GM19324 (cell line): ENCODE measurements around the gene FRRS1L.

ENCODE experiments used
- ATAC-seq: cut with Tn5 transposase; IDR thresholded peaks from one replicate; pipeline ENCODE4 v1.9.1; 2021; ENCODE audit warnings: mild to moderate bottlenecking, moderate library complexity; ENCODE audit not compliant: unreplicated experiment, low FRiP score

The FRRS1L gene

DNA sequence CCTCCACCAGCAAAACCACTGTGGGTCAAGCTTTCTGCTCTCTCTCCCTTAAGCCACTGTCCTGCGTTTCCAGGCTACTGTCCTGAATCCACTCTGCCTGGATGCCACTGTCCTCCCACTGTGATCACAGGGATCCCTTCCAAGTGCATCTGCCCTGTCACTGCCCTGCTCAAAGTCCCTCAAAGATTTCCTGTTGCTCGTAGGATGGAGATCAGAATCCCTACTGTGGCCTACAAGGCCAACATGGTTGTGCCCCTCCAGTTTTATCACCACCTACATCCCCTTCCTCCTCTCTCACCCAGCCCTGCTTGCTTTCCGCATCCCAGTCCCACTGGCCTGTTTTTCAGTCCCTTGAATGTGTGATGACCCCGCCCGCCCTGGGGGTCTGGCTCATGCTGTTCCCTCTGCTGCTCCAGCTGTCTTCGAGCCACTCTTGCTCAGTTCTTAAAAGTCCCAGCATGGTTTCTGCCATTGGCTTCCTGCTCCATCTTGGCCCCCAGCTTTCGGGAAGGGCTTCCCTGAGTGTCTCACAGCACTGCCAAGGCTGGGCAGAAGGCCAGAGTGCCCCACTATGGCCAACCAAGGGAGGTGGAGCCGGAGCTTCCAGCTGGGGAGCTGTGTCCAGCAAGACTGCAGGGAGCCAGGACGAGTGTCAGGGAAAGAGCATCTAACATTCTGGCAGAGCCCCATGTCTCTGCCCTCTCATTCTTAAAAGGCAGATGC is 12.9 kb upstream of the FRRS1L start:
- ATAC-seq, result no peak

DNA sequence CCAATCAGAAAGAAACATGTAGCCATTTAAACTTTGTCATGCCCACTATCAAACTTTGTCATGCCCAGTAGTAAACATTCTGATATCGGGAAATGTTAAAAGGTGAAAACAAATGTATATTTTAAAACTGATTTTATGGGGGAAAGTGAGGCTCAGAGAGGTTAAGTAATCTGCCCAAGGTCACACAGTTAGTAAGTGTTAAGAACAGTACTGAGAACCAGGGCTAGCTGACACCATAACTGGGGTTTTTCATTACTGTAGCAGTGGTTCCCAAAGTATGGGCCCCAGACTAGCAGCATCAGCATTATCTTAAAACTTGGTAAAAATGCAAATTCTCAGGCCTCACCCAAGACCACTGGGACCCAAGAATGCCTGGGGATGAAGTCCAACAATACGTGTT is 9.9 kb upstream of the FRRS1L start:
- no peak for ATAC-seq

DNA sequence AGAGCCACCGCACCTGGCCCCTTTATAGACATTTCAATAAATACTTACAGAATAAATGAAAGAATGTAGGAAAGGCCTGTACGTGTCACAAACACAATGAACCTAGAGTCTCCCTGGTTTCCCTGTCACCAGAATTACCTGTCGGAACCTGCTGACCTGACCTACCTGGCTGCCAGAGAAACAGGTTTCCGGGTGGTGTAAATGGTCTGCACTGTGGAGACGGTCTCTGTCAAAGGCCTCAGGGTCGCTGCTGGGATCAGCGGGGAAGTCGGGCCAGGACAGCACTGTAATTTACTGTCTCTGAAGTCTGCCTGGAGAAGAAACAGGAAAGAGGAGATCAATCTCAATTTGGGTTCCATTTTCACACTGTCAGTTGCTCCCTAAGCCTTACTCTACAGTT is 9.3 kb upstream of the FRRS1L start:
- ATAC-seq, result no peak

DNA sequence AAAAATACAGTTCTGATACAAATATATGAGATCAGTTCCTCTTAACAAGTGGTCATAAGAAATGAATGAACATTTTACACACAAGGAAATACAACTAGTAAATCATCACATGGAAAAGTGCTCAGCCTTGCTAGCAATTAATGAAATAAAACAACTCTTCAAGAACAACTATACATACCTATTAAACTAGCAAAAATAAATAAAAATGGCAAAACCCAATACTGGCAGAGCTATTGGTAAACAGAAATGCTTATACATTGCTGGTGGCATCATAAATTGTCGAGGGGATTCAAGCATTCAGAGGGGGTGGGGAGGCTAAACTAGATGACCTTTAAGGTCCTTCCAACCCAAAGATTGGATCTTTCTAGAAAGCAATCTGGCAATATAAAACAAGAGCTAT is 5.9 kb upstream of the FRRS1L start:
- no peak for ATAC-seq

DNA sequence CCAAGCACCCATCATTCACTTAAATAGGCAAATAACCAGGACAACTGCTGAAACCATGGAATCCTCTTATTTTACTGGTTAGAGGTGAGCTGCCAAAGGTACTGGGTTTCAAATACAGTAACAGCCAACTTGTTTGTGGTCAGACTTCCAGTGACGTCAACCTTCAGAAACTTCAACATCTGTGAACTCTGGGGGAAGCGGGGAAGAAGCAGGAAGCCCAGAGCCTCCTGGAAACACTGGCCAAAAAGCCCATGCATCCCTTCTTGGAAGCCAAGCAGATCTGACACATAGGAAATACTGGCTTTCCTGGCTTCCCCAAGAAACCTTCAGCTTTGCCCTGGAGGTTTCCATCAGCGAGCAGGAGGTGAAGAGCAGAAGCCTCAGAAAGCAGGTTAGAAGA is 4.9 kb upstream of the FRRS1L start:
- ATAC-seq, result no peak

DNA sequence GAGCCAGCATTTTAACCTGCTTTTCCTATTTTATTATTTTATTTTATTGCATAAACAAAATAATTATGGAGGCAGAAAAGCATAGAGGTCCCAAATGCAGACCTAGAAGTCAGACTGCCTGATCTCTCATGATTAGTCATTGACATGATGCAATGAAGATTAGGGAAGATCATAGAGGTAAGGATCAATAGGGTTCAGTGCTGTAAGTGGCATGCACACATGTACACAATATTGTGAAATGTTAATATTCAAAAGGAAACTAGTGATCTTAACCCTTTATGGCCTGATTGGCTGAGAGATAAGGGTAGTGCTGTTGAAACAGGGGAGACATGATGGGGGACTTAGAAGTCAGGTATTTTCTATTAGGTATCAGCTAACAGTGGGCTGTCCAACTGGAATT is 1.1 kb upstream of the FRRS1L start:
- ATAC-seq, result no peak

DNA sequence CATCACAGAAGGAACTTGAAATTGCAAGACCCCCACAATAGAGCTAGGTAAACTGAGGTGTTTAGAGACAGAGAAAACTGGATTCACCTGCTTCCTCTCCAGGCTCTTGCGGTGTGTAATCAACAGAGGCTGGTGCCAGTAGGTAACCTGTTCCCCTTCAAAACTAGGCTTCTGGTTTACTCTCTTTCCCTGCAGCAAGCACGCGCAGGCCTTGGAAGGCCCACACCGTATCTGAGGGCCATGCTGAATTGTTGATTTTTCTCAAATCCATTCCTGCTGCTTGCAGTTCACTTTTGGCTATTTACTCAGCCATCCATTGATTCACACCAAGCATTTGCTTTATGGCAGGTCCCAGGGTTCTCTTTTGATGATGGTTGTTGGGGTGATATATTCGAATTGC is 667 bp upstream of the FRRS1L start:
- ATAC-seq, result no peak

DNA sequence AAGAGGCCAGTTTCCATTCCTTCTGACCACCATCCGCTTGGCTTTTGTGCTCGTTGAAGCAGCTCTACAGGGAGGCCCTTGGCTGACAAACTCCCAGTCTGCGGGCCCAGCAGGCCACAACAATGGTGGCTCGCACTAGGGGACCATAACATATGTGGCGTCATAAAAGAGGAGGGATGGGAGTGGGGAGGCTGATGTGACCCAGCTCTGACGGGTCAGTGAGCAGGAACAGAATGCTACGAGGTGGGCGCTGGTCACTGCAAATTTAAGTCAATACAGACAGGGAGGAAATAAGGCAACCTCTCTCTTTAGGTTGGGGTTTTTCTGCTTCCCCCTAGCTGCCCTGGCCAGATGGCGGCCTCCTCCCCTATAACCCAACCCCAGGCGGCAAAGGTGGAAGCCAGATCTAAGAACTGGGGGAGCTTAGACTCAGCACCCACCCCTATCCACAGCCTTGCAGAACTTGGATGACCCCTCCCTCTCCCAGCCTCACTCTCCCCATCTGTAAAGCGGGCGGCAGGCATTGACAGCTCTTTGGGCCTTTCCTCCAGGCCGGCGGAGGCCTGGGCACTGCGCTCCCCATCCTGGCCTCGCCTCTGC is 778 bp downstream of the FRRS1L start:
- ATAC-seq, result no peak

DNA sequence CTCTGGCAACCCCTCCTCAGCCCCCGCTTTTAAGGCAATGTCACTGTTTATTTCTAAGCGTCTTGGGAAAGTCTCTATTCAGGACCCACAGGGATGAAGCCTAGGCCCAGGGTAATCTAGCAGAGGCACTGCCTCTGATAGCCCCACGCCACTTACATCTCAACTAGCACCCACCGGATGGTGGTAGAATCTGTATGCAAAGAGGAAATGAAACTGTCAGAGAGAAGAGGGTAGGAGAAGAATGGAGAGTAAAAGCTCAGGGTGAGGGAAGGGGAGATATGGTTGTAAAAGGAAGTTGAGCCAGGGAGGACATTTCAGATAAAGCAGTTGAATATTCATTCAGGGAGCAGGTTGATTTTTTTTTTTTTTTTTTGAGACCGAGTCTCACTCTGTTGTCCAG is 3.0 kb downstream of the FRRS1L start:
- peak; percentile 51 for ATAC-seq

DNA sequence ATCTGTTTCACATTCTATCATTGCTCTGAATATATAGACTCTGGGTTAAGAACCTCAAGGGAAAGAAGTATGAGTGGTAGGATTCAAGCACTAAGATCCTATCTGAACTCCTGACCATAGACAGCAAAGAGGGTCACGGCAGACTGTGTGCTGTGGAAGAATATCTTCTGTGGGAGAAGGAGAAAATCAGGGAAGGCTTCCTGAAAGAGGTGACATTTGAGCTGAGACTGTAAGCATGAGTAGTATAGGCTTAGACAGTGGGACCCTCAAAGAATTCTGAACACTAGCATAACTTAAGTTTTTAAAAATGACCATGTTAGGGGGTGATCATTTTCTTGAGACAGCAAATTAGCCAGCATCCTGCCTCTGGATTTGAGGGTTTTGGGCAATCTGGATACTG is 3.9 kb downstream of the FRRS1L start:
- no peak for ATAC-seq

DNA sequence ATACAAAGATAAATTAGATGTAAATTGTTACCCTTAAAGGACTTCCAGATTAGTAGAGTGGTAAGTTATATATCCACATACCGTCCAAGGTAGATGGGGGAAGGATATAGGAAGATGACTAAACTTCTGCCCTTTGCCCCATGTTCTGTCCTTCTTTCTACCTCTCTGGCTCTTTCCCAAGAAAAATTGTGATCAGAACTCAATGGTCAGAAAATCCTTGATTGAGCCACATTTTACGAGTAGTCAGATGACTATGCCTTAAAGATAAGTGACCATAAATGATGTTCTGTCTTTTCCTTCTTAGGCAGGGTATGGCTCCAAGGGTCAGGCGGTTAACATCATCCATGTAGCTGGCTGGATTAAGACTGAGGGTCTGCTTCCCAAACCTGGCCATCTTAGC is 4.4 kb downstream of the FRRS1L start:
- no peak for ATAC-seq

DNA sequence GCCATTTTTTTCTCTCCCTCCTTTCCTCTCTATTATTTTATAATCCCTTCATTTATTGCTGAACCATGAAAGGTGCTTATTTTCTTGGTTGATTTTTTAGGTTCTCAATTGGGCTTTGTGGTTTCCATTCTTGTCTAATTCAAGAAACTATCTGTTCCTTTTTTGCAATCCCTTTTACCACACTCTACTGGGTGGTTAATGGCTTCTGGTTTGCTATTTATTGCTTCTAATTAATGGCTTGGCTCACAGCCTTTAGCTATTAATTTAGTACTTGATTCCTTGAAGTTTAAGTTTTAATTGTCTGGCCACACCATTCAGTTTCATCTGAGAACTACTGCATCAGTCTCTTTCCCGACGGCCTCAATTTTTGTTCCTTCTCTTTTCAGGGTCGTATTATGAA is 5.6 kb downstream of the FRRS1L start:
- no peak for ATAC-seq

DNA sequence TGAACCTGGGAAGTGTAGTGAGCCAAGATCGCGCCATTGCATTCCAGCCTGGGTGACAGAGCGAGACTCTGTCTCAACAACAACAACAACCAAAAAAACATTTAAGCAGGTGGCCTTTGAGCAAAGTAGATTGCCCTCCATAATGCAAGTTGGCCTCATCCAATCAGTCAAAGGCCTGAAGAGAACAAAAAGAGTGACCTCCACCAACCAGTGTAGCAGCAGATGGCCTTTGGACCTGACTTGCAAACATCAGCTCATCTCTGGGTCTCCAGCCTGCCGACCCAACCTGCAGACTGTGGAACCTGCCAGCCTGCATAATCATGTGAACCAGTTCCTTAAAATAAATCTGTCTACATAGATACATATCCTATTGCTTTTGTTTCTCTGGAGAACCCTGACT is 7.5 kb downstream of the FRRS1L start:
- no peak for ATAC-seq

DNA sequence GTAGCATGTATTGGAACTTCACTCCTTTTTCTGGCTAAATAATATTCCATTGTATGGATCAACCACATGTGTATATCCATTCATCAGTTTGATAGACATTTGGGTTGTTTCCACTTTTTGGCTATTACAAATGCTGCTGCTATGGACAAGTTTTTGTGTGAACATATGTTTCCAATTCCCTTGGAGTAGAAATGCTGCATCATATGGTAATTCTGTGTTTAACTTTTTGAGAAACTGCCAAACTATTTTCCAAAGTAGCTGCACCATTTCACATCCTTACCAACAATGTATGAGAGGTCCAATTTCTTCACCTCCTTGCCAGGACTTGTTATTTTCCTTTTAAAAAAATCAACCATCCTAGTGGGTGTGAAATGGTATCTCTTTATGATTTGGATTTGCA is 8.4 kb downstream of the FRRS1L start:
- ATAC-seq, result no peak

DNA sequence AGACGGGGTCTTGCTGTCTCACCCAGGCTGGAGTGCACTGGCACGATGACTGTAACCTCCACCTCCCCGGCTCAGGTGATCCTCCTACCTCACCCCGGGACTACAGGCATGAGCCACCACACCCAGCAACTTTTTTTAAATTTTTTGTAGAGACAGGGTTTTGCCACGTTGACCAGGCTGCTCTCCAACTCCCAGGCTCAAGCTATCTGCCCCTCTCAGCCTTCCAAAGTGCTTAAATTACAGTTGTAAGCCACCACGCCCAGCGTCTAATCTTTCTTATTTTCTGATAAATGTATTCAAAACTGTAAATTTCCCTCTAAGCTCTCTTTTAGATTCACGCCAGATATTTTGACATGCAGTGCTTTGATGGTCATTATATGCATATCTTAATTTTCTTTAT is 10.3 kb downstream of the FRRS1L start:
- no peak for ATAC-seq

DNA sequence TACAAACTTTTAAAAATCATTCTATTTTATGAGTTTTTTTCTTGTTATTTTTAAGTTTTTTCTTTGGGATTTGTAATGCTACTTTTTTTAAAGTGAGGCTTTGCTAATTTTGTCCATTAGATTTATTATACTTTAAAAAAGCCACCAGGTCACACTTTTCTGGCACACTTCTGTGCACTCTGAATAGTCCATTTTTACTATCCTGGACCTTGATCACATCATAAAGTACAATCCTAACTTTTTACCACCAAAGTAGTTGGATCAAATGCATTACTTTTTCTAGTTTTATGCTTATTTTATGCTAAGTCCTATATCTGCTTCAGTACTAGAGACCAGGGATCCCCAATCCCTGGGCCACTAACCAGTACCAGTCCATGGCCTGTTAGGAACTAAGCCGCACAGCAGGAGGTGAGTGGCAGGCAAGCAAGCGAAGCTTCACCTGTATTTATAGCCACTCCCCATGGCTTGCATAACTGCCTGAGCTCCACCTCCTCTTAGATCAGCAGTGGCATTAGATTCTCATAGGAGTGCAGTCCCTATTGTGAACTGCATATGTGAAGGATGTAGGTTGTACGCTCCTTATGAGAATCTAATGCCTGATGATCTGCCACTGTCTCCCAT is 16.0 kb downstream of the FRRS1L start:
- no peak for ATAC-seq

DNA sequence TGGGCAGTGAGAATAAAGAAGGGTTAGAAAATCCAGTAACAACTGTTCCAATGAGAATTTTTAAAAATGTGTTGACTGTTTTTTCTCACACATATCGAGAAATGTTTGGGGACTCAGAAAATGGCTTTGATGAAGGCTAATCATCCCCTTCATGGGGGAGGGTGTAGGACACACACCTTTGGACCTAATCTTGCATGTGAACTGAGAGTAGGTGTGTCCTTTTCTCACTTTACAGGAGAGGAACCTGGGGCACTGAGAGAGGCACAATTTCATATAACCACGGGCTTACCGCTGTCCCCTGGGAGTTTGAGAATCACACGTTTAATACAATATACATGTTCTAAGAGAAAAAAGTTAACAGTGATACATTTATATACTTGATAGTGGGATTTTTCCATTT is 17.3 kb downstream of the FRRS1L start:
- no peak for ATAC-seq

DNA sequence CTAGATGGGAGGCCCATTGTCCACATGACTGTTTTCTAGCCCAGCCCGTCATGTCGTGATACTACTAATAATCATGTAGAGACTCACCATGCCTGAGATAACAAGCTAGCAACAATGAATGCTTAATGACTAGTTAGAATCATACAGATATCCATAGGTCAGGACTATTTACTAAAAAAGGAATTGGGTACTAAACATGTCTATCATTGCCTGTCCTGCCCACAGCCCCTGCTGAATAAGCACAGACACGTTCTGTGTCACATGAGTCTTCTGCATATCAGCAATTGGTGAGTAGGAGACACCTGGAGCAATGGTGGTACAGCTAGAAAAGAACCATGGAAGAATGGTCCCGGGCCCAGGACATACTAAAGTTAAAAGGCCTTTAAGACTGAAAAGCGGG is 18.0 kb downstream of the FRRS1L start:
- no peak for ATAC-seq

DNA sequence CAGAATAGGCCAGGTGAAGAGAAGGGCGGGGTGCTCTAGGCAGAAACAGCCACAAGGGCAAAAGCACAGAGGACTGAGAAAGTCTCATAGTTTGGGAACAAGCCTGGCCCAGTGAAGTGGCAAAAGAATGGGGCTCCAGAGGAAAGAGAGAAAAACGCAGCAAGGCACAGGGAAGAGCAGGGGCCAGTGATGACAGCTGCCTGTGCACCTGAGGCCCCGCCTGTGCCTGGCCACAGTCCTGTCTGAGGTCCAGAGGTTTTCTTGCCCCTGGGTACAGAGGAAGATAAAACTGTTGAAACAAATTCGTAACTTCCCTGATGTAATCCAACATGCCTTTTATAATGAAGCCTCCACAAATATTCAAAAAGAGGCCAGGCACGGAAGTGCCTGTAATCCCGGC is 22.0 kb downstream of the FRRS1L start:
- ATAC-seq, result no peak

DNA sequence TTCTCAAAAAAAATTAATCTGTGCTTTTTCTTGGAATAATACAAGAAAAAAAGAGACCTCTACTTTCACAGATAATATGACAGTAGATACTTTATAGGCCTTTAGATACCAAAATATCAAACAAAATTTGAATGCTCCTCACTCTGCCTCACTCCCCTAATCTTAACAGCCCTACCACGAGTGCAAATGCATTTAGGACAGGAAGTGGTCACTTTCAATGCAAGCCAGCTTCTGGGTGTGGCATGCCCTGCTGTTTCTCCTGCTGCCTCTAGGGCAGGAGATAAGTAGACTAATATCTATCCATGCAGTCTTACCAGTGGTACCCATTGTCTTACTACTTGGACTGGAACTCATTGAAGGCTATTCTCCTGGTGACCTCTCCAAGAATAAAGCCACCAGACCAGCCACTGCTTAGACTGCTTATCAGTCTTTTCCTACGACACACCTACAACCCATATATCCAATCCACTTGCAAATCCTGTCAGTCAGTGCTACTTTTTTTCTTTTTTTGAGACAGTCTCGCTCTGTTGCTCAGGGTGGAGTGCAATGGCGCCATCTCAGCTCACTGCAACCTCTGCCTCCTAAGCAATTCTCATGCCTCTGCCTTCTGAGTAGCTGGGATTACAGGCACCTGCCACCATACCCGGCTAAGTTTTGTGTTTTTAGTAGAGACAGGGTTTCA is 23.0 kb downstream of the FRRS1L start:
- ATAC-seq, result peak; percentile 87

DNA sequence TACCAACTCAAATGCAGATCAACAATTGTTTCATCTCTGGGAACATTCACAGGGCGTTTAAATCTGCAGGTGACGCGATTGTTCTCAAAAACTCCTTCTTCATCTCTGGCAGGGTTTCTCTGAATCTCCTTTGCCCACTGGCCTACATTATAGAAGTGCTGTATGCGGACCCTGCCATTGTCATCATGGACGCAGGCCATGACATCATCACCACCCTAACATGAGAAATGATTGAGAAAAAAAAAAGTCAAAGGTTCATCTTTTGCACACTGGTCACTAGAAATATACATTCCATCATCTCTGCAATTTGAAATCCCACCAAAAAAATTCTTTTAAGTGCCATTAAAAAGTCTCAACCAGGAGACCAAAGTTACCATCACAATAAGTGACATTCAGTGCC is 25.7 kb downstream of the FRRS1L start:
- ATAC-seq, result no peak

DNA sequence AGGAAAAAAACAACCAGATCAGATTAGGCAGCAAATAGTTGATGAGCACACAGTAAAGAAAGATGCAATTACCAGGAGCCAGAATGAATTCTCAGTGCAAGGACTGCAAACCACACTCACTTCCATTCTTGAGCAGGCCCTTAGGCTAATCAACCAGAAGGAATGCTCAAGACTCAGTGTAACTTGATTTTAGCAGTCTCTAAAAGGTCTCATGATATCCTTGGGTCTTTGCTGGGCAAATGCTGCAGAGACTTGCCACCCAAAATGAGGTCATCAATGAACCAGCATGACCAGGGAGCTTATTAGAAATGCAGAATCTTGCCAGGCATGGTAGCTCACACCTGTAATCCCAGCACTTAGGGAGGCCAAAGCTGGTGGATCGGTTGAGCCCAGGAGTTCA is 27.2 kb downstream of the FRRS1L start:
- ATAC-seq, result no peak
